Neural cell (in vitro differentiated cells): ENCODE results near the gene PSME3IP1. TPM values are rescaled to one million over a fixed set of nuclear protein-coding genes. Genes with fewer than 3 reads are reported as not detected.

Source experiments
- H2AFZ ChIP-seq: fragments of 200-600, 300-800 bp; sonication (generic), shearing (Covaris generic); 2 replicates; pipeline ENCODE4 v1.6.0; 2014; ENCODE audit warnings: low read depth, mild to moderate bottlenecking, antibody characterized with exemption, low read length, moderate library complexity
- H3F3A ChIP-seq: fragments of 200-600 bp; shearing (Covaris generic); 2 replicates; pipeline ENCODE4 v1.6.1; 2016; ENCODE audit warnings: mild to moderate bottlenecking, moderate library complexity, mixed read lengths, antibody characterized with exemption, low read length; ENCODE audit not compliant: insufficient read depth, poor library complexity, severe bottlenecking
- H3K27ac ChIP-seq: fragments of 200-600, 300-800 bp; sonication (generic), shearing (Covaris generic); 2 replicates; pipeline ENCODE4 v1.5.1; 2014; ENCODE audit warnings: mild to moderate bottlenecking, low read length, moderate library complexity
- H3K27me3 ChIP-seq: fragments of 300-800, 200-600 bp; sonication (generic), shearing (Covaris generic); 2 replicates; pipeline ENCODE4 v1.6.0; 2014; ENCODE audit warnings: mild to moderate bottlenecking, low read depth, low read length, moderate library complexity; ENCODE audit not compliant: insufficient read depth
- H3K36me3 ChIP-seq: fragments of 300-800, 200-600 bp; sonication (generic), shearing (Covaris generic); 2 replicates; pipeline ENCODE4 v1.5.1; 2014; ENCODE audit warnings: mild to moderate bottlenecking, antibody characterized with exemption, low read length, moderate library complexity; ENCODE audit not compliant: insufficient read depth
- H3K4me2 ChIP-seq: fragments of 300-800, 200-600 bp; sonication (generic), shearing (Covaris generic); 2 replicates; pipeline ENCODE4 v1.6.0; 2014; ENCODE audit warnings: mild to moderate bottlenecking, low read length
- H3K4me3 ChIP-seq: fragments of 300-800, 200-600 bp; sonication (generic), shearing (Covaris generic); 2 replicates; pipeline ENCODE4 v1.5.1; 2014; ENCODE audit warnings: mild to moderate bottlenecking, low read length, moderate library complexity
- H3K79me2 ChIP-seq: fragments of 200-600 bp; shearing (Covaris generic); replicated peaks from 2 replicates; pipeline ENCODE4 v1.6.0; 2014; ENCODE audit warnings: mild to moderate bottlenecking, low read length, moderate library complexity; ENCODE audit not compliant: insufficient read depth
- H3K9ac ChIP-seq: fragments of 300-800, 200-600 bp; sonication (generic), shearing (Covaris generic); 2 replicates; pipeline ENCODE4 v1.6.1; 2016; ENCODE audit warnings: mild to moderate bottlenecking, low read length, mixed read lengths
- H3K9me2 ChIP-seq: fragments of 200-600 bp; shearing (Covaris generic); 2 replicates; pipeline ENCODE4 v1.6.1; 2016; ENCODE audit warnings: mild to moderate bottlenecking, low read length, mixed read lengths; ENCODE audit not compliant: insufficient read depth
- H3K9me3 ChIP-seq: fragments of 200-600, 300-800 bp; sonication (generic), shearing (Covaris generic); 2 replicates; pipeline ENCODE4 v1.6.1; 2016; ENCODE audit warnings: mild to moderate bottlenecking, mixed run types, low read length, moderate library complexity, mixed read lengths
- H4K20me1 ChIP-seq: fragments of 200-600 bp; shearing (Covaris generic); 2 replicates; pipeline ENCODE4 v1.6.1; 2016; ENCODE audit warnings: mild to moderate bottlenecking, mixed run types; ENCODE audit not compliant: insufficient read depth
- CTCF ChIP-seq: fragments of 450-650 bp; IDR thresholded peaks from 2 replicates; pipeline ENCODE4 v1.5.1; 2014; ENCODE audit warnings: antibody characterized with exemption, mild to moderate bottlenecking, moderate library complexity; ENCODE audit not compliant: poor library complexity, severe bottlenecking
- EP300 ChIP-seq: fragments of 450-650 bp; conservative IDR thresholded peaks from 2 replicates; pipeline ENCODE4 v1.6.1; 2014; ENCODE audit warnings: antibody characterized with exemption, mild to moderate bottlenecking, moderate library complexity; ENCODE audit not compliant: poor library complexity, severe bottlenecking
- EZH2 ChIP-seq: fragments of 200-600, 300-800 bp; shearing (Covaris generic), sonication (generic); IDR thresholded peaks from 2 replicates; pipeline ENCODE4 v1.6.1; 2014; ENCODE audit warnings: antibody characterized with exemption, low read length, borderline replicate concordance, mild to moderate bottlenecking; ENCODE audit not compliant: insufficient read depth, poor library complexity, severe bottlenecking
- MXI1 ChIP-seq: fragments of 450-650 bp; conservative IDR thresholded peaks from 2 replicates; pipeline ENCODE4 v1.6.1; 2014; ENCODE audit warnings: antibody characterized with exemption, mild to moderate bottlenecking; ENCODE audit not compliant: poor library complexity, severe bottlenecking
- POLR2AphosphoS5 ChIP-seq: IDR thresholded peaks from 2 replicates; pipeline ENCODE4 v1.6.1; 2012
- RAD21 ChIP-seq: fragments of 450-650 bp; conservative IDR thresholded peaks from 2 replicates; pipeline ENCODE4 v1.6.1; 2014; ENCODE audit warnings: antibody characterized with exemption, mild to moderate bottlenecking, moderate library complexity
- REST ChIP-seq: IDR thresholded peaks from 2 replicates; pipeline ENCODE4 v1.6.1; 2012; ENCODE audit warnings: borderline replicate concordance
- SMC3 ChIP-seq: fragments of 450-650 bp; conservative IDR thresholded peaks from 2 replicates; pipeline ENCODE4 v1.6.1; 2014; ENCODE audit warnings: antibody characterized with exemption, mild to moderate bottlenecking, moderate library complexity; ENCODE audit not compliant: poor library complexity
- TAF1 ChIP-seq: IDR thresholded peaks from 2 replicates; pipeline ENCODE4 v1.6.1; 2012; ENCODE audit warnings: low read depth
- polyA plus RNA-seq: library from polyadenylated mRNA; depleted of rRNA; stranded (reverse); fragments of >200 nt; gene quantifications from 2 replicates; pipeline ENCODE4 v1.2.3, GENCODE V29; 2014

PSME3IP1 gene
- polyA plus RNA-seq, 1 donor from 2014 or later: 167 TPM

- H3F3A ChIP-seq: no peaks in the 10 kb centered on the region
- H4K20me1 ChIP-seq: no peaks in the 10 kb centered on the region
- H3K4me2 ChIP-seq: no peak overlapping the region
- TF ChIP-seq RAD21: no peak
- TF ChIP-seq SMC3: no peak
- no peak for TF ChIP-seq TAF1
- no peak for TF ChIP-seq REST
- no peak for TF ChIP-seq POLR2AphosphoS5
- TF ChIP-seq CTCF: no peak
- H3K79me2 ChIP-seq: no peaks in the 10 kb centered on the region
- H3K4me3 ChIP-seq: no peak overlapping the region
- no peak overlapping the region for H2AFZ ChIP-seq
- H3K9ac ChIP-seq: no peak overlapping the region
- no peaks in the 10 kb centered on the region for H3K27me3 ChIP-seq
- H3K9me2 ChIP-seq: no peaks in the 10 kb centered on the region
- no peaks in the 10 kb centered on the region for H3K9me3 ChIP-seq
- H3K36me3 ChIP-seq: no peaks in the 10 kb centered on the region
- H3K27ac ChIP-seq: no peak overlapping the region
Measured at GRCh38 chr16:57133886-57134285, 52.0 kb downstream of the PSME3IP1 start.

- TF ChIP-seq REST (no peak), CTCF (no peak), EZH2 (no peak), POLR2AphosphoS5 (no peak), SMC3 (no peak), EP300 (no peak), MXI1 (no peak), RAD21 (no peak), TAF1 (no peak)
- Histone ChIP-seq H3K9me2 (no peaks in the 10 kb centered on the region), H3K36me3 (no peaks in the 10 kb centered on the region), H3K27me3 (no peaks in the 10 kb centered on the region), H3K4me2 (no peak overlapping the region), H3K27ac (no peak overlapping the region), H3K9ac (peak overlapping the region; percentile 12), H3K4me3 (peak overlapping the region; percentile 31), H3K79me2 (no peaks in the 10 kb centered on the region), H4K20me1 (no peaks in the 10 kb centered on the region), H3K9me3 (no peaks in the 10 kb centered on the region), H2AFZ (no peak overlapping the region), H3F3A (no peaks in the 10 kb centered on the region)
Measured at GRCh38 chr16:57133031-57133430, 52.8 kb downstream of the PSME3IP1 start.
